Neuronal stem cell (in vitro differentiated cells): Measurements from ENCODE around the gene GDF7.

Experiments used
- DNase-seq: peaks from one replicate; pipeline ENCODE4 v3.0.0-alpha.2; 2013; ENCODE audit warnings: low spot score
- H2AFZ ChIP-seq: one replicate; pipeline ENCODE4 v1.6.1; 2013; ENCODE audit warnings: mild to moderate bottlenecking, low read length, inconsistent platforms
- H2AK5ac ChIP-seq: 2 replicates; pipeline ENCODE4 v1.6.1; 2013; ENCODE audit warnings: low read depth, mild to moderate bottlenecking, inconsistent platforms, low read length, moderate library complexity, mixed read lengths
- H2BK120ac ChIP-seq: 2 replicates; pipeline ENCODE4 v1.6.1; 2013; ENCODE audit warnings: low read depth, mild to moderate bottlenecking, inconsistent platforms, low read length, moderate library complexity, mixed read lengths
- H2BK12ac ChIP-seq: one replicate; pipeline ENCODE4 v1.6.1; 2013; ENCODE audit warnings: low read length, inconsistent platforms
- H2BK15ac ChIP-seq: 2 replicates; pipeline ENCODE4 v1.6.1; 2013; ENCODE audit warnings: mild to moderate bottlenecking, low read length, inconsistent platforms, mixed read lengths
- H2BK5ac ChIP-seq: one replicate; pipeline ENCODE4 v1.6.1; 2013; ENCODE audit warnings: inconsistent platforms, mild to moderate bottlenecking, low read length, moderate library complexity
- H3K14ac ChIP-seq: one replicate; pipeline ENCODE4 v1.6.1; 2013; ENCODE audit warnings: low read length, inconsistent platforms
- H3K18ac ChIP-seq: 2 replicates; pipeline ENCODE4 v1.6.1; 2013; ENCODE audit warnings: low read length, inconsistent platforms
- H3K23ac ChIP-seq: 2 replicates; pipeline ENCODE4 v1.6.1; 2013; ENCODE audit warnings: low read depth, mild to moderate bottlenecking, mixed read lengths, low read length, inconsistent platforms; ENCODE audit not compliant: poor library complexity
- H3K27ac ChIP-seq: replicated peaks from 3 replicates; pipeline ENCODE4 v1.5.1; 2013; ENCODE audit warnings: low read length, inconsistent platforms
- H3K27me3 ChIP-seq, 3 experiments: 2 replicates each; pipeline ENCODE4 v1.6.1; 2013; ENCODE audit warnings: low read length in 3 of 3, mild to moderate bottlenecking in 2 of 3, inconsistent platforms in 1 of 3, low read depth in 1 of 3, mixed read lengths in 1 of 3, moderate library complexity in 1 of 3; ENCODE audit not compliant: control insufficient read depth in 3 of 3, insufficient read depth in 3 of 3
- H3K36me3 ChIP-seq, 2 donors: replicated peaks in 1 of 2; 2 replicates each; pipeline ENCODE4 v1.6.1; 2013; ENCODE audit warnings: low read length in 2 of 2; ENCODE audit not compliant: control insufficient read depth in 2 of 2, insufficient read depth in 2 of 2
- H3K4ac ChIP-seq: 2 replicates; pipeline ENCODE4 v1.6.1; 2013; ENCODE audit warnings: inconsistent platforms, mild to moderate bottlenecking, low read length, moderate library complexity
- H3K4me1 ChIP-seq, 2 donors: 1 replicate in 1 of 2; 2 replicates in 1 of 2; pipeline ENCODE4 v1.6.1; 2013; ENCODE audit warnings: low read length in 2 of 2, low read depth in 1 of 2; ENCODE audit not compliant: control insufficient read depth in 2 of 2, insufficient read depth in 1 of 2
- H3K4me2 ChIP-seq: one replicate; pipeline ENCODE4 v1.6.1; 2013; ENCODE audit warnings: mild to moderate bottlenecking, low read length, inconsistent platforms; ENCODE audit not compliant: insufficient read depth, poor library complexity, severe bottlenecking
- H3K4me3 ChIP-seq, 2 donors: 2 replicates each; pipeline ENCODE4 v1.5.1; 2013; ENCODE audit warnings: low read length in 2 of 2, mild to moderate bottlenecking in 2 of 2, inconsistent platforms in 1 of 2, moderate library complexity in 1 of 2
- H3K79me1 ChIP-seq: one replicate; pipeline ENCODE4 v1.6.1; 2013; ENCODE audit warnings: low read depth, mild to moderate bottlenecking, inconsistent platforms, low read length, moderate library complexity
- H3K9ac ChIP-seq: one replicate; pipeline ENCODE4 v1.6.1; 2013; ENCODE audit warnings: mild to moderate bottlenecking, low read depth, low read length, inconsistent platforms; ENCODE audit not compliant: poor library complexity
- H3K9me3 ChIP-seq, 2 donors: replicated peaks in 1 of 2; 2 replicates each; pipeline versions ENCODE3 to v1.6.1; 2013; ENCODE audit warnings: low read length in 2 of 2, mild to moderate bottlenecking in 2 of 2, inconsistent platforms in 1 of 2, low read depth in 1 of 2, mixed read lengths in 1 of 2, moderate library complexity in 1 of 2; ENCODE audit not compliant: control insufficient read depth in 2 of 2, insufficient read depth in 1 of 2
- H4K8ac ChIP-seq: one replicate; pipeline ENCODE4 v1.6.1; 2013; ENCODE audit warnings: low read depth, mild to moderate bottlenecking, inconsistent platforms, low read length, moderate library complexity
- H4K91ac ChIP-seq: one replicate; pipeline ENCODE4 v1.6.1; 2013; ENCODE audit warnings: low read length, low read depth, mild to moderate bottlenecking, inconsistent platforms; ENCODE audit not compliant: poor library complexity
- WGBS, 2 donors: extraction: QIAGEN DNeasy Blood & Tissue Kit; methylation state at CpG; one replicate each; pipeline ENCODE4 v1.1.7; 2013; ENCODE audit warnings: missing lambda C conversion rate in 2 of 2, mixed read lengths in 1 of 2; ENCODE audit not compliant: insufficient read length in 2 of 2, insufficient replicate concordance in 1 of 2; ENCODE audit errors: extremely low coverage in 2 of 2; 5-methylcytosine and 5-hydroxymethylcytosine counted together

Gene GDF7

GRCh38 chr2:20634507-20635112 is 32.3 kb upstream of the GDF7 start:
- Histone ChIP-seq H3K4me2 (no peak overlapping the region), H3K27ac (no peak overlapping the region), H3K4me3 (no peak overlapping the region), H3K14ac (no peak overlapping the region), H3K4ac (no peak overlapping the region), H4K8ac (no peak overlapping the region), H2BK12ac (no peak overlapping the region), H2BK5ac (no peak overlapping the region), H3K23ac (no peak overlapping the region), H3K9me3 (no peaks in the 10 kb centered on the region), H3K9ac (no peak overlapping the region), H3K79me1 (no peaks in the 10 kb centered on the region), H3K27me3 (no peaks in the 10 kb centered on the region), H2AFZ (no peak overlapping the region), H3K4me1 (peaks cover 6 to 7% of the 10 kb centered on the region in 2 donors), H2BK120ac (no peak overlapping the region), H3K36me3 (peaks cover 0 to 18% of the 10 kb centered on the region in 2 donors), H2BK15ac (peak overlapping the region; percentile 41), H4K91ac (no peak overlapping the region), H2AK5ac (peak overlapping the region; percentile 65), H3K18ac (peak overlapping the region; percentile 5)
- no CpG with 5 or more reads among the region's 9 CpGs for whole genome bisulfite sequencing, 2 donors
- DNase-seq: no peak

DNA sequence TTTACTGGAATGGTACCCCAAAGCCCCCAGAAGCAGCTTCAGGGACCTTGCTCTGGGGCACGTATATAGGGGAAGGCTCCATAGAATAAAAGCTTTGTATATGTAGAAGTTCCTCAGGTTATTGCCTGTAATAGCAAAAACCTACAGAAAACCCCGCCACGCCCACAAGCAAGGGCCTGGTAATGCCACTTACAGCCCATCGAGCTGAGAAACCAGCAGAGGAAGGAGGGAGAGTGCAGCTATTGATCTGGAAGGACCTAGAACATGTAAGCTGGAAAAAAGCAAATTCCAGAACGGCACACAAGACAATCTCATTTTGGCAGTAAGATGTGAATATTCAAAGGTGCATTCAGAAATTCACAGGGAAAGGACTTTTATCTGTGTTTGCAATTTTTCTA is 31.8 kb upstream of the GDF7 start:
- H3K4me3 ChIP-seq: no peak overlapping the region
- H3K23ac ChIP-seq: no peak overlapping the region
- H3K4ac ChIP-seq: no peak overlapping the region
- H2AK5ac ChIP-seq: no peak overlapping the region
- no peaks in the 10 kb centered on the region for H3K9me3 ChIP-seq
- H3K4me2 ChIP-seq: no peak overlapping the region
- H3K18ac ChIP-seq: no peak overlapping the region
- no peak for DNase-seq
- no peak overlapping the region for H3K27ac ChIP-seq
- H4K91ac ChIP-seq: no peak overlapping the region
- no peak overlapping the region for H2BK120ac ChIP-seq
- H2BK12ac ChIP-seq: no peak overlapping the region
- H3K4me1 ChIP-seq: peaks cover 6 to 7% of the 10 kb centered on the region in 2 donors
- no peak overlapping the region for H2BK5ac ChIP-seq
- H2BK15ac ChIP-seq: no peak overlapping the region
- no peak overlapping the region for H4K8ac ChIP-seq
- H3K27me3 ChIP-seq: no peaks in the 10 kb centered on the region
- no peak overlapping the region for H3K9ac ChIP-seq
- no CpG with 5 or more reads among the region's 5 CpGs for WGBS, 2 donors
- H3K79me1 ChIP-seq: no peaks in the 10 kb centered on the region
- H3K36me3 ChIP-seq: peaks cover 0 to 18% of the 10 kb centered on the region in 2 donors
- H3K14ac ChIP-seq: no peak overlapping the region
- no peak overlapping the region for H2AFZ ChIP-seq

DNA sequence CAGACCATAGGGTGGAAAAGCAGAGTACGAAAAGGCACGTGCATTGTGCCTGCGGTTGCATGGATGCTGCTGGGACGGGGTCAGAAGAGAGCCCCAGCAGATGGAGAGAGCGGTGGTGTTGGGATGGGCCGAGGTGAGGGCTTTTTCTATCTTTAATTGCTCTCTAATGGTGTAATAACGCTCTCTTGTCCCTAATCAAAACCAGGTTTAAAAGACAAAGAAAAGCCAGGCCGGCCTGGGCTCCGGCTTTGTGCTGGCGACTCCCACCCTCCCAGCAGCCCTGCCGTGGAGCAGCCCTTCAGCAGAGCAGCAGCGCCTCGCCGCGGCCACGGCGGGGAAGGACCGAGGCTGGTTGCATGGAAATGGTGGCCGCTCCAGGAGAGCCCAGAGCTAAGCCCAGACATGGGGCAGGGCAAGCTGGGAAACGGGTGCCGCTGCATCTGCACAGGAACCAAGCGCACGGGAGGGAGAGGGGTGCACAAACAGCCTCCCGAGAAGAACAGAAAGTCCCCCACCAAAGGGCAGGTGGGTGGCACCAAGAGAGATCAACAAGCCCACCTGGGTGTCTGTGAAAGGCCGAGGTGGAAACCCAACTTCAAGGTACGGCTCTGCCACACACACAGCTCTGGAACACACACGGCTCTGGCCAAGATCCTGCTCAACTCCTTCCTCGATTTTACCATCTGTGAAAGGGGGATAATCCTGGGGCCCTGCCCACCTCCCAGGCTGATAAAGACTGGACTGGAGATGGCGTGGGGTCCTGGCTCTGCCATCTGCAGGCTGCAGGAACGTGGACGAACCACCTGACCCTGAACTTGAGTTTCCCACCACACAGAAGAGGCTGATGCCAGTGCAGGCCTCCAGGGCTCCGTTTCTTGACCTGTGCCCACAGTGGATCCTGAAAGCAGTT is 31.0 kb upstream of the GDF7 start:
- H4K91ac ChIP-seq: no peak overlapping the region
- H2BK120ac ChIP-seq: peak overlapping the region; percentile 51
- H2AFZ ChIP-seq: peak overlapping the region; percentile 89
- peak overlapping the region; percentile 81 for H2BK15ac ChIP-seq
- no peaks in the 10 kb centered on the region for H3K9me3 ChIP-seq
- H3K4me1 ChIP-seq: peaks cover 6 to 7% of the 10 kb centered on the region in 2 donors
- H3K23ac ChIP-seq: peak overlapping the region; percentile 65
- no peak overlapping the region for H3K4me3 ChIP-seq
- H3K9ac ChIP-seq: peak overlapping the region; percentile 15
- peak overlapping the region; percentile 6 for H2AK5ac ChIP-seq
- H2BK12ac ChIP-seq: no peak overlapping the region
- H3K27ac ChIP-seq: no peak overlapping the region
- H3K79me1 ChIP-seq: no peaks in the 10 kb centered on the region
- peak; percentile 74 for DNase-seq
- WGBS, 2 donors: no CpG with 5 or more reads among the region's 32 CpGs
- no peak overlapping the region for H4K8ac ChIP-seq
- no peak overlapping the region for H3K4ac ChIP-seq
- no peak overlapping the region for H3K14ac ChIP-seq
- peaks cover 5 to 22% of the 10 kb centered on the region in 2 donors for H3K36me3 ChIP-seq
- no peaks in the 10 kb centered on the region for H3K27me3 ChIP-seq
- no peak overlapping the region for H3K4me2 ChIP-seq
- no peak overlapping the region for H2BK5ac ChIP-seq
- H3K18ac ChIP-seq: peak overlapping the region; percentile 76

DNA sequence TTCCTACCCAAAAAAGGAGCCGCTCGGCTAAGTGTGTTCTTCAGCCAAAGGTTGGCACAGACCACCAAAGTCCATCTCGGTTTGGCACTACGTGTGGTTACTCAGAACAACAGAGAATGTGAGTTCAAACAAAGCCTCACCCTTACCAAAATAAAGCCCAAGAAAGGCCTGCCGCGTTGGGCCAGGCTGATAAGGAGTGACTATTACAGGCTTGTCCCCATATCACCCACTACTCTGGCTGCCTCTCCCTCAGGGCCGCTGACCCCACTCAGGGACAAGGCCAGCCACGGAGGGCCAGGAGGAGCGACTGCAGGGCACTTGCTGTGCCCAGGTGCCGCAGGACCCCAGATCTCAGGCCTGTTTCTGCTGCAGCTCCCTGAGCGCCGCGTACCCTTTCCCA is 29.8 kb upstream of the GDF7 start:
- H3K79me1 ChIP-seq: no peaks in the 10 kb centered on the region
- H3K36me3 ChIP-seq: peaks cover 5 to 30% of the 10 kb centered on the region in 2 donors
- H3K18ac ChIP-seq: no peak overlapping the region
- H3K4ac ChIP-seq: no peak overlapping the region
- WGBS, 2 donors: no CpG with 5 or more reads among the region's 13 CpGs
- H3K27ac ChIP-seq: no peak overlapping the region
- no peak overlapping the region for H2AK5ac ChIP-seq
- H3K23ac ChIP-seq: no peak overlapping the region
- H4K91ac ChIP-seq: no peak overlapping the region
- H4K8ac ChIP-seq: no peak overlapping the region
- H3K4me1 ChIP-seq: peaks cover 6 to 7% of the 10 kb centered on the region in 2 donors
- no peak overlapping the region for H3K4me3 ChIP-seq
- H2BK15ac ChIP-seq: no peak overlapping the region
- no peak overlapping the region for H2AFZ ChIP-seq
- DNase-seq: no peak
- no peaks in the 10 kb centered on the region for H3K9me3 ChIP-seq
- H2BK5ac ChIP-seq: no peak overlapping the region
- no peak overlapping the region for H3K9ac ChIP-seq
- H2BK12ac ChIP-seq: no peak overlapping the region
- H2BK120ac ChIP-seq: no peak overlapping the region
- H3K27me3 ChIP-seq: no peaks in the 10 kb centered on the region
- no peak overlapping the region for H3K14ac ChIP-seq
- no peak overlapping the region for H3K4me2 ChIP-seq
